GM18505 (cell line): ENCODE measurements around the gene ADTRP.

ENCODE experiments used
- ATAC-seq: cut with Tn5 transposase; IDR thresholded peaks from one replicate; pipeline ENCODE4 v1.9.1; 2021; ENCODE audit not compliant: unreplicated experiment
- POLR2A ChIP-seq: IDR thresholded peaks from 4 replicates; pipeline ENCODE4 v1.6.1; 2011; ENCODE audit warnings: borderline replicate concordance; ENCODE audit not compliant: insufficient read depth, insufficient read length; ENCODE audit errors: extremely low read depth

ADTRP gene

GRCh38 chr6:11744101-11744500 lies 34.5 kb downstream of the ADTRP start:
- ATAC-seq, result no peak
- TF ChIP-seq POLR2A, result no peak

- ATAC-seq, result no peak
- TF ChIP-seq POLR2A, result no peak
These were observed 37.7 kb downstream of the ADTRP start for GRCh38 chr6:11740875-11741274.

GRCh38 chr6:11738661-11739375 lies 39.8 kb downstream of the ADTRP start:
- ATAC-seq, result no peak
- no peak for TF ChIP-seq POLR2A

- TF ChIP-seq POLR2A, result no peak
These were observed 40.4 kb downstream of the ADTRP start for GRCh38 chr6:11738234-11738633.

GRCh38 chr6:11736601-11737000 lies 42.0 kb downstream of the ADTRP start:
- TF ChIP-seq POLR2A, result no peak
- ATAC-seq, result no peak

More at GRCh38 chr6:11738234-11738633, 40.4 kb downstream of the ADTRP start:
- ATAC-seq, result no peak

GRCh38 chr6:11734861-11735613 lies 43.6 kb downstream of the ADTRP start:
- TF ChIP-seq POLR2A, result no peak
- no peak for ATAC-seq

- no peak for TF ChIP-seq POLR2A
- peak; percentile 70 for ATAC-seq
These were observed 46.5 kb downstream of the ADTRP start for GRCh38 chr6:11732036-11732631.

- no peak for TF ChIP-seq POLR2A
- no peak for ATAC-seq
These were observed 47.2 kb downstream of the ADTRP start for GRCh38 chr6:11731423-11731822.

- peak; percentile 38 for ATAC-seq
- TF ChIP-seq POLR2A, result peak; percentile 27
These were observed 48.0 kb downstream of the ADTRP start for GRCh38 chr6:11730641-11731040.

GRCh38 chr6:11729076-11729475 lies 49.5 kb downstream of the ADTRP start:
- no peak for ATAC-seq
- no peak for TF ChIP-seq POLR2A

GRCh38 chr6:11727998-11728961 lies 50.3 kb downstream of the ADTRP start:
- no peak for TF ChIP-seq POLR2A
- ATAC-seq, result no peak

GRCh38 chr6:11727346-11727997 lies 51.1 kb downstream of the ADTRP start:
- no peak for ATAC-seq
- no peak for TF ChIP-seq POLR2A
